Measurements from ENCODE around the gene KRTAP12-3. TPM values are rescaled to one million over a fixed set of nuclear protein-coding genes. Genes with fewer than 3 reads are reported as not detected.

KRTAP12-3 gene
- total RNA-seq, 1 donor from 2014 or later, result not detected

DNA sequence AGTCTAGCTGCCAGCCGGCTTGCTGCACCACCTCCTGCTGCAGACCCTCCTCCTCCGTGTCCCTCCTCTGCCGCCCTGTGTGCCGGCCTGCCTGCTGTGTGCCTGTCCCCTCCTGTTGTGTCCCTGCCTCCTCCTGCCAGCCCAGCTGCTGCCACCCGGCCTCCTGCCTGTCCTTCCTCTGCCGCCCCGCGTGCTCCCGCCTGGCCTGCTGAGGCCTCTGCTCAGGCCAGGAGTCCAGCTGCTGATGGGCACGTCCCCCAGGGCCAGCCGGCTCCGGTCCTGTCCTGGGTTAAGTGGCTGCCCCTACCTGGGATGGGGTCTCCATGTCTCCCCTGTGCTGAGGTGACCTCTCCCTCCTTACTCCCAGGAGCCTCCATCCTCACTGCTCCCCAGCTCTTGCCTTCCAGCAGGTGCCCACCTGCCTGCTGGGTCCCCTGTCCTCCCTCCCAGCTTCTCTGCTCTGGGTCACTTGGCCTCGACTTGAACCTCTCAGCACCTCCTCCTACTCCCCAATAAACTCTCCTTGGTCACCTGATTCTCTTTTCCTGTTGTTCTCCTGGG lies 45.0 kb upstream of the KRTAP12-3 start:
- no peak overlapping the region for H3K27ac Mint-ChIP-seq
- no peak for TF ChIP-seq CTCF (IDR thresholded peaks at IDR 0.05; ENCODE audit: unreplicated experiment)
- H3K4me1 Mint-ChIP-seq (ENCODE audit: low read depth), result no peaks in the 10 kb centered on the region

GRCh38 chr21:44613386-44614155 lies 44.2 kb upstream of the KRTAP12-3 start:
- DNase-seq (ENCODE audit: low spot score, unreplicated experiment), result no peak
- H3K36me3 Mint-ChIP-seq (ENCODE audit: insufficient read depth), result peaks cover 1% of the 10 kb centered on the region
- TF ChIP-seq CTCF (IDR thresholded peaks at IDR 0.05; ENCODE audit: unreplicated experiment), result no peak
- H3K27me3 Mint-ChIP-seq, result peaks cover 9% of the 10 kb centered on the region
- no peak overlapping the region for H3K27ac Mint-ChIP-seq
- no peaks in the 10 kb centered on the region for H3K4me1 Mint-ChIP-seq (ENCODE audit: low read depth)
- H3K4me3 Mint-ChIP-seq (ENCODE audit: low read depth), result no peak overlapping the region
- peaks cover 21% of the 10 kb centered on the region for H3K9me3 Mint-ChIP-seq (ENCODE audit: low read depth)

More for the DNA sequence above, 45.0 kb upstream of the KRTAP12-3 start:
- no peak for DNase-seq (ENCODE audit: low spot score, unreplicated experiment)
- no peak overlapping the region for H3K4me3 Mint-ChIP-seq (ENCODE audit: low read depth)
- peaks cover 9% of the 10 kb centered on the region for H3K27me3 Mint-ChIP-seq
- H3K36me3 Mint-ChIP-seq (ENCODE audit: insufficient read depth), result peaks cover 1% of the 10 kb centered on the region
- peaks cover 21% of the 10 kb centered on the region for H3K9me3 Mint-ChIP-seq (ENCODE audit: low read depth)

- no peak overlapping the region for H3K27ac Mint-ChIP-seq
- H3K9me3 Mint-ChIP-seq (ENCODE audit: low read depth), result peaks cover 16% of the 10 kb centered on the region
- peaks cover 9% of the 10 kb centered on the region for H3K27me3 Mint-ChIP-seq
- H3K4me1 Mint-ChIP-seq (ENCODE audit: low read depth), result no peaks in the 10 kb centered on the region
- TF ChIP-seq CTCF (IDR thresholded peaks at IDR 0.05; ENCODE audit: unreplicated experiment), result no peak
- H3K4me3 Mint-ChIP-seq (ENCODE audit: low read depth), result no peak overlapping the region
- H3K36me3 Mint-ChIP-seq (ENCODE audit: insufficient read depth), result peaks cover 1% of the 10 kb centered on the region
- DNase-seq (ENCODE audit: low spot score, unreplicated experiment), result no peak
Measured at GRCh38 chr21:44614161-44614631, 43.5 kb upstream of the KRTAP12-3 start.

DNA sequence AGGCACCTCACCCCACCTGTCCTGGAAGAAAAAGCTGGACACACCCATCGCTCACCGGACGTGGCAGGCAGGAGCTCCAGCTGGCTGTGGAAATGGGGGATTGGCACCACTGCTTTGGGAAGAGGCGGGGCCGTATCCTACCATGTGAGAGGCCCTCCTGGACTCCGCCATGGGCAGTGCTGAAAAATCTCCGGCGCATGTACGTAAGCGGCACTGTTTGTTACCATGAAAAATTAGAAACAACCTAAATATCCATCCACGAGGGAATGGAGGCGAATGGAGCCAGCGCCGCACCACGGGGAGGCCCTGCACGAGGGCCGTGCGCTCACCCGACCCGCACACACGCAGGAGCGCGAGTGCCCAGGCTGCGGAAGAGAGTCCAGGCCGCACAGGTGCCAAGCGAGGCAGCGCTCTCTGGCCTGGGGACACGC lies 42.8 kb upstream of the KRTAP12-3 start:
- DNase-seq (ENCODE audit: low spot score, unreplicated experiment), result no peak
- H3K27ac Mint-ChIP-seq, result no peak overlapping the region
- H3K27me3 Mint-ChIP-seq, result peaks cover 6% of the 10 kb centered on the region
- H3K9me3 Mint-ChIP-seq (ENCODE audit: low read depth), result peaks cover 14% of the 10 kb centered on the region
- TF ChIP-seq CTCF (IDR thresholded peaks at IDR 0.05; ENCODE audit: unreplicated experiment), result no peak
- H3K36me3 Mint-ChIP-seq (ENCODE audit: insufficient read depth), result peaks cover 5% of the 10 kb centered on the region
- H3K4me1 Mint-ChIP-seq (ENCODE audit: low read depth), result no peaks in the 10 kb centered on the region
- H3K4me3 Mint-ChIP-seq (ENCODE audit: low read depth), result no peak overlapping the region

DNA sequence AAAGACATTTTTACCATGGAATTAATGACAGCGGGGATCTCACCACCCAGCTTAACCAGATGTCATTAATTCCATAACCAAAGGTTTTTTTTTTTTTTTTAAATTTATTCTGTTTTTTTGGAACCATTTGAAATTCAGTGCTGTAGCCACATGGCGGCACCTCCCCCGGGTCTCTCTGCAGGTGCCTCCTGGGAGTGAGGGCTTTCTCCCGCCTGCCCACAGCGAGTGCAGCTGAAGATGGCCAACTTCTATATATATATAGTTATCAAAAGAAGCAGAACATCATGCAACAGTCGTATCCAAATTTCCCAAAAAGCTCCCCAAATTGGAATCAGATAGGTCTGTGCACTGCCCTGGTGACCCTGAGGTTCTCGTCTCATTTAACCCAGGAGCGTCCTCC lies 42.3 kb upstream of the KRTAP12-3 start:
- H3K4me1 Mint-ChIP-seq (ENCODE audit: low read depth), result no peaks in the 10 kb centered on the region
- no peak for TF ChIP-seq CTCF (IDR thresholded peaks at IDR 0.05; ENCODE audit: unreplicated experiment)
- peaks cover 6% of the 10 kb centered on the region for H3K27me3 Mint-ChIP-seq
- no peak overlapping the region for H3K27ac Mint-ChIP-seq
- no peak for DNase-seq (ENCODE audit: low spot score, unreplicated experiment)
- H3K9me3 Mint-ChIP-seq (ENCODE audit: low read depth), result peaks cover 17% of the 10 kb centered on the region
- H3K4me3 Mint-ChIP-seq (ENCODE audit: low read depth), result no peak overlapping the region
- peaks cover 5% of the 10 kb centered on the region for H3K36me3 Mint-ChIP-seq (ENCODE audit: insufficient read depth)
